ENCODE measurements around the gene AATK.
"Not testable (repeated sequence)": the region's sequence is repeated elsewhere in the genome, so short reads cannot be mapped to it uniquely, and the experiment has no call there.

AATK gene

DNA sequence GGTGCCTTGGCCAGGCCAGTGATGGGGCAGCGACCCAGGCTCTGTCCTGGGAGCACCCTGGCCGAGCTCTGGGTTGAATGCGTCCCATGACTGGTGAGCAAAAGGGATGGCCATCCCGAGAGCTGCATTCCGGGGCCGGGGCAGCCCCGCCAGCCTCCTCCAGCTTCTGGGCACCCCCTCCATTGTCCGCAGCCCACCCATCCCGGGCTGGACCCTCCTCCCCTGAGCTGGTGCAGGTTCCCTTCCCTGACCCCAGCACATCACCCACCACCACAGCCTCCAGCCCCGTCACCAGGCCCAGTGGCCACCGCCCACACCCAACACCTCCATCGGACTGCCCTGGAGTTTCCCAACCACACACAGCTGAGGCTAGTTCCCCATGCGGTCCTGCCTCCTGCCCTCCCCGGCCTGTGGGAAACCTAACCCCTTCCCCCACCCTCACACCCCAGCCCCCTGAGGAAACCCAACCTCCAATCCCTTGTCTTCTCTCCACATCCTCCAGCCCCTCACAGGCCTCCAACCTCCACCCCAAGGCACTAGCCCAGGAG is 17.0 kb downstream of the AATK start:
- no peak for DNase-seq (ENCODE audit: insufficient read length, low spot score)
- no peak for FAIRE-seq

DNA sequence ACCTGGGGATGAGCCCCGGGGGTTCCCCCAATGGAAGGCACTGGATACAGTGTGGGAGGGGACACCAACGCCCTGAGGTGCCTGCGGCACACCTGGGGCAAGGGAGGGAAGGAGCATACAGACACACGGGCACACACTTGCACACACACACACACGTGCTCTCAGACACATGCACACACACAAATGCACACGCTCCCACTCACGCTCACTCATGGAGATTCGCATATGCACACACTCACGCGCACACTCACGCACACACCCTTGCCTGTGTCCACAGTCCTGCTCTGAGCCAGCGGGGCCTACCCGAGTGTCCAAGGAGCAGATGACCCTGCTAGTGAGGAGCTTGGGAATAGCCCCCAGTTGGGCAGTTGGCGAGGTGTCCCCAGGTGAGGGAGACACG is 17.4 kb downstream of the AATK start:
- DNase-seq (ENCODE audit: insufficient read length, low spot score) (no peak), FAIRE-seq (peak; percentile 23)

DNA sequence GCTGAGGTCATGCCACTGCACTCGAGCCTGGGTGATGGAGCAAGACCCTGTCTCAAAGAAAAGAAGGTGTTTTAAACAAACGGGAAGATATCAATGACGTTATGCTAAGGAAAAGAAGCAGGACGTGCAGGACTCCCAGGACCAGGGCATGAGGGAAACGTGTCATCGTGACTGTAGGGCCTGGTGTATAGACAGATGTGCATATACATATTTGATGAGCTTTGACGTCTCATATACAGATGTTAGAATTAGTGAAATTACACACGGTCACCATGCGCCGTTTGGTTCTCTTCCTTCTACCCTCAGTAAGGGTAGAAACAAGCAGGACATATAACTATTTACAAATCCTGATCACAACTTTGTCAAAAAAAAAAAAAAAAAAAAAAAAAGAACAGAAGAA is 18.3 kb downstream of the AATK start:
- DNase-seq (ENCODE audit: insufficient read length, low spot score) (no peak), FAIRE-seq (no peak)

DNA sequence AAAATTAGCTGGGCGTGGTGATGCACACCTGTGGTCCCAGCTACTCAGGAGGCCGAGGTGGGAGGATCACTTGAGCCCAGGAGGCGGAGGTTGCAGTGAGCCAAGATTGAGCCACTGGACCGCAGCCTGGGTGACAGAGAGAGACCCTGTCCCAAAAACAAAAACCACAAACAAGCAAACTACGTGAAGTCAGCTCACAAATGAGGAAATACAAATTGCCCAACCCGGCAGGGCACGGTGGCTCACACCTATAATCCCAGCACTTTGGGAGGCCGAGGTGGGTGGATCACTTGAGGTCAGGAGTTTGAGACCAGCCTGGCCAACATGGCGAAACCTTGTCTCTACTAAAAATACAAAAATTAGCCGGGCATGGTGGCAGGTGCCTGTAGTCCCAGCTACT is 19.8 kb downstream of the AATK start:
- not testable (repeated sequence) for DNase-seq (ENCODE audit: insufficient read length, low spot score); FAIRE-seq

DNA sequence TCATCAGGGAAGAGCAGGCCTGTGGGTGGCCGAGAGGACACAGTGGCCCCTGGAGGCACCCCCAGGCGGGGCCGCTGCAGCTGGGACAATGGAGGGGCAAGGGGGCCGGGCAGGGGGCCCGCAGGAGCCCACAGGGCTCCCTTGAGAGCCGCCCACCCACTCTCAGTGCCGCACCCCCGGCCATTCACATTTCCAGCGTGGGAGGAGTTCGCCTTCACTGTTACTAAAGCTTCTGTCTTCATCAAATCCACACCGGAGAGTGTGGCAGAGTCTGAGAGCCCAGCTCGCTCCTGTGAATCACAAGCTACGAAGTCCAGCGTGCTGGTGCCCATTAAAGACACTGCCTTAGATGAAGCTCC is 21.6 kb downstream of the AATK start:
- DNase-seq (ENCODE audit: insufficient read length, low spot score), result no peak
- no peak for FAIRE-seq

DNA sequence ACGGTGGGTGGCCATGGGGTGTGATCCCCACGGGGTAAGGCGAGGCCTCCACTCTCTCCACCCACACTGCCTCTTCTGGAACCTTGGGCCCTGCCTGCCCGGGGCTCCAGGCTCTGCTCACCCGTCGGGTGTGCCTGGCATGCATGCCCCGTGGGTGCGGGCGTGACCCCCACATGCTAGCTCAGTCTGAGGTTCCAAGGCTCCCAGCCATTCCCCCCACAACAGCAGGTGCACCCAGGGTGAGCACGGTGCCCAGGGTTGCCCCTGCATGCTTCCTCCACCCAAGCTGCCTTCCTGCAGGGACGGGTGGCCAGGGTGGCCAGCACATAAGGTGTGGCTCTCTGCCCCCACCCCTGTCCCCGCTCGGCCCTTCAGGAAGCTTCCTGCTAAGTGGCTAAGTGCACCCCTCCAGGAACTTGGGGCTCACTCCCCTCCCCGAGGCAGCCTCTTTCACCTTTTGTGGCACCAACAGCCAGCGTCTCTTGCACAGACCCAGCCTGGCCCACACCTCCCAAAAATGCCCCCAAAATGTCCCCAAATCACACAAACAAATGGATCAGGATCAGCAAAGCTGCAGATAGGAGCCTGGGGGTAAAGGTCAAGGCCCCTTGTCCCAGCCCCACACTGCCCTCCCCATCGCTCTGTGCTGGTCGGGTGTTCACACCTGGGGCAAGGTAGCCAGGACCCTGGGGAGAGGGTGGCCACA is 22.2 kb downstream of the AATK start:
- DNase-seq (ENCODE audit: insufficient read length, low spot score) (no peak), FAIRE-seq (no peak)

DNA sequence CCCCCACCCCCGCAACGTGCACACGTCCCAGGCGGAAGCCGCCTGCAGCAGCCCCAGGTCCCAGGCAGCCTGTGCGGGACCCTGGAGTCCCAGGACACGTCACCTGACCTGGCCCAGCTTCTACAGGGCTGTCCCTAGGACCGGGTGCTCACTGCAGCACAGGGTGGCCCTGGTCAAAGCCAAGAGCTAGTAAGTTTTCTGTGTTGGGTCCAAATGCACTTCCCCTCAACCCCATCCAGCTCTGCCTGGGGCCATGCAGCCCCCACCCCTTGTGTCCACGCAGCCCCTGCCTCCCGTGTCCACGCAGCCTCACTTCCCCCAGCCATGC is 22.9 kb downstream of the AATK start:
- DNase-seq (ENCODE audit: insufficient read length, low spot score), result no peak
- FAIRE-seq, result no peak

DNA sequence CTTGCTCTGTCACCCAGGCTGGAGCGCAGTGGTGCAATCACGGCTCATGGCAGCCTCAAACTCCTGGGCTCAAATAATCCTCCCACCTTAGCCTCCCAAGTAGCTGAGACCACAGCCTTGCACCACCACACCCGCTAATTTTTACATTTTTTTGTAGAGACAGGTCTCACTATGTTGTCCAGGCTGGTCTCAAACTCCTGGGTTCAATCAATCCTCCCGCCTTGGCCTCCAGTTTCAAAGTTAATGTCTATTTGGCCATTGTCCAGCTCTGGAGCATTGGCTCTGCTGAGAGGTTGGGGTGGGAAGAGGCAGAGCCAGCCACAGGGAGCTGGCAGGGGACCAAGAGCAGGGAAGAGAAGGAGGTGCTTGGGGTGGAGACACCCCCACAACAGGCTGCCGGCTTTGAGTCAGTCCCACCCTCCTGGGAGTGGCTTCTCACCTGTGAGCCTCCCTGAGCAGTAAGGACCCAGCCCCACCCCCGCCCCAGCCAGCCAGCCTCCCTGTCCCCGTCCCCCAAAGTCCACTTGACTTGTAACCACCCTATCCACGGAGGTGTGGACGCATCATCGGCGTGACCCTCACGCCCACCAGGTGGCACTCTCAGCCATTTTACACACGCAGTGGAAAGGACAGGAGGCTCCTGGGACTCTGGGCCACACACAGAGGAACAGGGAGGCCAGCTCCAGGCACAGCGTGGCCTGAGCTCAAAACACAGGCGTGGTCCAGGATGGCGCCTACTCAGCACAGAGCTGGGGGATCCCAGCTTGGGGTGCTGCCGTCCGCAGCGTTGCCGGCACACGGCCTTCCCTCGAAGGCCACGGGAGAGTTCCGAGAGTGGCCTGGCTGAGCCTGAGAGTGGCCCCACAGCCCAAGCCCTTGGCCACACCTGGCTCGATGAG is 23.5 kb downstream of the AATK start:
- FAIRE-seq, result peak; percentile 85
- DNase-seq (ENCODE audit: insufficient read length, low spot score), result peak; percentile 85

DNA sequence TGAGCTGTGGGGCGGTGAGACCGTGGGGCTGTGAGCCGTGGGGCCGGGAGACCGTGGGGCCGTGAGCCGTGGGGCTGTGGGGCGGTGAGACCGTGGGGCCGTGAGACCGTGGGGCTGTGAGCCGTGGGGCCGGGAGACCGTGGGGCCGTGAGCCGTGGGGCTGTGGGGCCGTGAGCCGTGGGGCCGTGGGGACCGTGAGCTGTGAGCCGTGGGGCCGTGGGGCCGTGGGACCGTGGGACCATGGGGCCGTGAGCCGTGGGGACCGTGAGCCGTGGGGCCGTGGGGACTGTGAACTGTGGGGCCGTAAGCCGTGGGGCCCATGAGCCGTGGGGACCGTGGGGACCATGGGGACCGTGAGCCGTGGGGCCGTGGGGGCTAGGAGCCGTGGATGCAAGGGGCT is 25.3 kb downstream of the AATK start:
- FAIRE-seq, result no peak

DNA sequence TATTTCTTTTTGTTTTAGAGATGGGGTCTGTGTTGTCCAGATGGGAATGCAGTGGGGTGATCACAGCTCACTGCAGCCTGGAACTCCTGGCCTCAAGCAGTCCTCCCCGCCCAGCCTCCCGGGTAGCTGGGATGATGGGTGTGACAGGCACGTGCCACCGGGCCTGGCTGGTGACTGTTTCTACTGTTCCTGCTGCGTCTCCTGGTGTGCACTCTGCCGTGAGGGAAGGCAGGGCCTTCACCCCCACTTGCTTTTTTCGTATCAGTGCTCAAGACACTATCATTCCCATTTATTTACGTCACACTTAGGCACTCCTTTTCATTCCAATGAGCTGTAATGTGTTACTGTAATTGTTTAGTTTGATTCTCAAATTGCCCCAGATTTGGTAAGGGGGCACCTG is 26.0 kb downstream of the AATK start:
- no peak for DNase-seq (ENCODE audit: insufficient read length, low spot score)
- no peak for FAIRE-seq

More for the DNA sequence above, 25.3 kb downstream of the AATK start:
- no peak for DNase-seq (ENCODE audit: insufficient read length, low spot score)

DNA sequence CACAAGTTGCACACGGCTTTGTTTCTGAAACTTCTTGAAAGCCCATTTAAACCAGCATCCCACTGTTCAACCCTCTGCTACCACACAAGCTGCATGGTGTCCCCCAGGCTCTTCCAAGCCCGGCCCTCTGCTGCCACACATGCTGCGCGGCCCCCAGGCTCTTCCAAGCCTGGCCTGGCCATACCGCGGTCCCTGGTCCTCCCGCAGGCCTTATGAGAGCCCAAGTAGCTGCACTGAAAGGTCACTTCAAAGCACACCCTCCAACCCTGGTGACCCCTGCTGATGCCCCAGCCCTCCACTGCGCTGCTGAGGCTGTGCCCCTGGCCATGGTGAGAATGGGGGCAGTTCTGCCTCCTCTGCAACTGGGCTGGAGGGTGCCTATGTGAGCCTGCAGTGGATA is 26.6 kb downstream of the AATK start:
- FAIRE-seq, result no peak
- no peak for DNase-seq (ENCODE audit: insufficient read length, low spot score)

DNA sequence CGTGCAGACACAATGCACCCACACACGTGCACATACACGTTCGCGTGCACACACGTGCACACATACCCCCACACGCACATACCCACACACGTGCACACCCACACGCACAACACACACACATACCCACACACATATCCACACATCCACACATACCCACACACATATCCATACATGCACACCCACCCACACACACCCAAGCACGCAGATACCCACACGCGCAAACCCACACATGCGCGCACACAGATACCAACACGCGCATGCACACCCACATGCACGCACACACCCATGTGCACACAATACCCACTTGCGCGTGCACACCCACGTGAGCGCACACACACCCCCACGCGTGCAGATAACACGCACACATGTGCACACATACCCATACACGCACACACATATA is 27.5 kb downstream of the AATK start:
- no peak for FAIRE-seq
- no peak for DNase-seq (ENCODE audit: insufficient read length, low spot score)

DNA sequence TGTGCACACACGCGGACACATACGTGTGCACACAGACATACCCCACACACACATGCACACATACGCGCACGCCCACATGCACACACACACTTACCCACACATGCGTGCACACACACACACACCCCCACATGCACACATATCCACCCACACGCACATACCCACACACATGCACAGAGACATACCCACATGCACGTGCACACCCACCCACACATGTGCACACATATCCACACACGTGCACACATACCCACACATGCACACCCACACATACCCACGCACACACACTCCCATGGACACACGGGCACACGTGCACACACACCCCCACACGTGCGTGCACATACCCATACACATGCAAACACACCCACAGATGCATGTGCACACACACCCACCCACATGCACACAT is 27.9 kb downstream of the AATK start:
- no peak for DNase-seq (ENCODE audit: insufficient read length, low spot score)
- peak; percentile 96 for FAIRE-seq

DNA sequence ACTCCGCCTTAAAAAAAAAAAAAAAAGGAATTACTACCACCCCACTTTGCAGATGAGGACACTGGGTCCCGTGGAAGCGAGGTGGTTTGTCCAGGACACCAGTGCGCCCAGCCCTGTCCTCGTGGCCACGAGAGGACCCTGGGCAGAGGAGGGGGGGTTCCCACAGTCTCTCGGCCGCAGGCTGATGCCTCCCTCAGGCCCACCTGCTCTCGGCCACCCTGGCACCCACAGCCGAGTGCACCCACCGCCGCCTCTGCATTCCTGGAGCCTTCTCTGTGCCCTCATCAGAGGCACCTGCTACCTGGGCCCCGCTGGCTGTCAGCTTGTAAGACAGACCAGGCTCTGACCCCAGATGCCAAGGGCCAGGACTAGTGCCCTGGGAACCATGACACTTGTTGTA is 28.8 kb downstream of the AATK start:
- FAIRE-seq (no peak), DNase-seq (ENCODE audit: insufficient read length, low spot score) (no peak)

DNA sequence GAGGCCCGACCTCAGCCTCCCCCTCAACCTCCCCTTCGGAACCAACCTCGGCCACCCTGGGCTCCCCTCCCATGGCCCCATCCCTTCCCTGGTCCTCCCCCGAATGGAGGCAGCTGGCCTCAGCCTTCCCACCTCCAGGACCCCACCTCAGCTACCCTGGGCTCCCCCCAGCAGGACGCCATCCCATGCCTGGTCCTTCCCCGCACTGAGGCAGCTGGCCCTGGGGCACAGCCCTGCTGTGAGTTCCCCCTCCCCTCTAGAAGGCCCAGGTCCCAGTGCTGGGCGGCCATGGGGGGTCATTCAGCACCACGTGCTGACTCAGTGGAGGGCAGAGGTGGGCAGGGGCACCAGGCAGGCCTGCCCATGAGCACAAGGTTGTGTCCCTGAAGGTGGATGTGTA is 29.7 kb downstream of the AATK start:
- FAIRE-seq (peak; percentile 64), DNase-seq (ENCODE audit: insufficient read length, low spot score) (no peak)

DNA sequence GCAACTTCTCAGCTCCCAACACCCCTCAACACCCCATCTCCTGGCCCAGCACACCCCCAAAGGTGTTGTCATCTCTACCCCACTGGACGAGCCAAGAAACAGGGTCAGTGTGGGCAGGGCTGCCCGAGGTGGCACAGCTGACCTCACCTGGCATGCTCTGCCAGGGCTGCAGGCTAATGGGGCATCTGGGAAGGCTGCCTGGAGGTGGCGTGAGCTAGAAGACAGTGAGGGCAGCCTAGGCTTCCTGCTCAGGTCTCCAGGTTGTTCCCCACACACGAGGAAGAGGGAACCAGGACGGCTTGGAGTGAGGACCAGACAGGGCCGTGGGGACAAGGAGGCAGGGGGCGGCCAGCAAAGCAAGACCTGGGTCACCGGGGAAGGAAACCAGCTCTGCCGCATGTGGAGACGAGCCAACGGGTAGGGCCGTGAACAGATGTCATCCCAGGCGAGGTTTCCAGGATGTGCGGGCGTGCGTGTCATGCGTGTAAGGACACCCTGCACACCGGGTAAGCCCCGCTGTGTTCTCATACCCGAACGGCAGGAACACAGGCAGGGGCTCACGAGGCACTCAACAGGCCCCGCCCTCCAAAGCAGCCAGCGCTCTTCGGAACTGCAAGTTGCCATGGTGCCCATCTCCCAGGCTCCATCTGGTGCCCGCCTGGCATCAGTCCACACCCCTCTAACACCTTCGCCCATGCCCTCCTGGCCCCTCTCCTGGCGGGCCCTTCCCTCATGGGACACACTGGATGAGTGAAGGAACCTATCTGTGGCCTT is 30.3 kb downstream of the AATK start:
- FAIRE-seq (no peak), DNase-seq (ENCODE audit: insufficient read length, low spot score) (no peak)

DNA sequence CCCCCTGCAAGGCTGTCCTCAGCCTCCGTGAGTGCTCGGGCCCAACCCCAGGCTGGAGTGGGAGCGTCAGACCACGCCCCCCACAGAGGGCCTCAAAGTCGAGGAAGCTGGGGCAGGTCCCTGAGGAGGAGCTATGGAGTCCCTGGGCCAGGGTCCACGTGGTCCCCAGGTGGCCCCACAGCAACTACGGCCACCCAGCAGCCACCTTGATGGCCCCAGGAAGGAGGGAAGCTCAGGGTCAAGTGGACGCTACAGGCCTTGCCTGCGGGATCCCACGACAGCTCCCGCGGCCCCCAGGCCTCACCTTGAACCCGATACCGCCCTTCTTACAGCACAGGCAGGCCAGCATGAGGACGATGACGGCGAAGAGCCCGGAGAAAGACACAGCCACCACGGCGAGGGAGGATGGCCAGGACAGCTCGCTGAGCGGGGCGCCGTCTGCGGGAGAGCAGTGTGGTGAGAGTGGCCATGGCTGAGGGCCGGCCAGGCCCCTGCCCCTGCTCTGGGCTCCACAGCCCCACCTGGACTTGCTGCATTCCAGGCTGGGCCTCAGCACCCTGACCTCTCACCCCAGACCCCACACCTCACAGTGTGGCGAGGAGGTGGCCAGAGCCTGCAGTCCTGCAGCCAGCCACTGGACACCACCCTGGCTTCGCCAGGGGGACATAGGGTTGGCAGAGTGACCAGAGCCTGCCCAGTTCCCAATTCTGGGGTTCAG is 31.8 kb downstream of the AATK start:
- DNase-seq (ENCODE audit: insufficient read length, low spot score), result no peak
- FAIRE-seq, result no peak

DNA sequence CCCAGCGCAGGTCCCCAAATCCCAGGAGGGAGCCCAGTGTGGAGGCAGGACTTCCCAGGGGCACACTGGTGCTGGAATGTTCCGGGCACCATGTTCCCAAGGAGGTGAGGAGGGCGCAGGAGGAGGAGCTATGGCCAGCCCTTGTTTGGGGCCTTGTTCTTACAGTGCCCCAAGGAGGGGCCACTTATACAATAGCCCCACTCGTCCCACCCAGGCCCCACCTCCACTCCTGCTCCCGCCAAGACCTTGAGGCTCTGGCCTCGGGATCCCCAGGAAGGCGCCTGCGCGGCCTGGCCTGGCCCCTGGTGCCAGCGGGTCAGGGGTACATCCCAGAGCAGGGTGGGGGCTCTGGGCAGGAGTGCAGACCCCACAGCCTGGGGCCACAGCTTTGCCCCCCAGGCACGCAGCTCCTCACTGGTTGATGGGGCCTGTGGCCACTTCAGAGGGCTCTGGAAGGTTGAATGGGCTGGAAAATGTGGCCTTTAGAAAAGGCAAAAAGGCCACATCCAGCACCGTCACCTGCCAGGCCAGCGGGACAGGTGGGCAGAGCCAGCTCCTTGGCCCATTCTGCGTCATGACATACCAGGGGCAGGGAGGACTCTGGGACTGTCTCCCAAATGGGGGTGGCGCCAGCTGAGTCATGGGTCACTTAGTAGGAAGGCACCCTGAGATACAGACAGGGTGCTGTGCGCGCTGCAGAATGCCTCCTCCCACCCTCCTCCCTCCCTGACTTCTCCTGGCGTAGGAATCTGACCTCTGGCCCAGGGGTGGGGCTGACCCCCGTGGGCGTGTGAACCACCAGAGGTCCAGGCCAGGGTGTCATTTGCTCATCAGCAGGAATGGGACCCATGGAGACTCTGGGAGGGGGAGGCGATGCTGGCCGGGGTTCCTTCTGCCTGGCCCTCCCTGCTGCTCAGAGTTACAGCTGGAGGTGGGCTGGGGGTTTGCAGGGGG is 33.0 kb downstream of the AATK start:
- DNase-seq (ENCODE audit: insufficient read length, low spot score) (no peak), FAIRE-seq (no peak)

DNA sequence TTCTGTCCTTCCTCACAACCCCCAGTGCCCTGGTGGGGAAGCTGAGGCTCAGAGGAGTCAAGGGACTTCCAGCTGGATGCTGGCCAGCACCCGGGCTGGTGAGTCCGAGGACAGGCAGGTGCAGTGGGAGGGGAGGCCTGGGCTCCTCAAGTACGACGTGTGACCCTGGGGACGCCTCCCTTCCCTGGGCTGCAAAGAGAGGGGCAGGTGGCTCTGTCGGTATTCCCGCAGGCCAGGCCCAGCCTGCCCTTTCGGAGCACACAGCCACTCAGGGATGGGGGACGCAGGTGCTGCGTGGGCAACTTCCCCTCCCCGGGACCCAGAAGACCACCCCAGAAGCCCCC is 33.9 kb downstream of the AATK start:
- DNase-seq (ENCODE audit: insufficient read length, low spot score), result no peak
- no peak for FAIRE-seq
